ENCODE results near the gene EXOC8.

DNA sequence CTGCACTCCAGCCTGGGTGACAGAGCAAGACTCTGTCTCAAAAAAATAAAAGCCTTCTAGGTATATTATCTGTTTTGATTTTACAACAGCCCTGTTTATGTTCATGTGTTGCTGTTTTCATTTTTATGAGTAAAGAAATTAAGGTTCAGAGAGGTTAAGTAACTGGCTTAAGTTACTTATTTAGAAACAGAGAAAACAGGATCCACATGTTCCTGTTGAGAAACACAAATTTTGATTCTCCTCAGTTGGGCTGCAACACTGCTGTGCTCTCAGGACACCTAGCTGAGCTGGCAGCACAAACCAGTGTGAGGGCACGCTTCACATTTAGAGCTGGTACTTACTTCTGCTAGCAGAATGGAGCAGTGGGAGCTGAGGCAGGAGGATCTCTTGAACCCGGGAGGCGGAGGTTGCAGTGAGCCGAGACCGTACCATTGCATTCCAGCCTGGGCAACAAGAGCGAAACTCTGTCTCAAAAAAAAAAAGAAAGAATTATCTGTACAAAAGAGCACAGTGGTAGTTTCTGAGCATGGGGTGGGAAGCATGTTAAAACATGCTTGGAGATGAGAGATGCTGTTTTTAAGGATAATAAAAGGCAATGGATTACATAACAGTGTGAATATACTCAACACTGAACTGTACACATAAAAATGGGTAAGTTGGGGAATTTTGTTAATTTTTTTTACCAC lies 2.8 kb upstream of the EXOC8 start:
- TF ChIP-seq, protein P1, sequence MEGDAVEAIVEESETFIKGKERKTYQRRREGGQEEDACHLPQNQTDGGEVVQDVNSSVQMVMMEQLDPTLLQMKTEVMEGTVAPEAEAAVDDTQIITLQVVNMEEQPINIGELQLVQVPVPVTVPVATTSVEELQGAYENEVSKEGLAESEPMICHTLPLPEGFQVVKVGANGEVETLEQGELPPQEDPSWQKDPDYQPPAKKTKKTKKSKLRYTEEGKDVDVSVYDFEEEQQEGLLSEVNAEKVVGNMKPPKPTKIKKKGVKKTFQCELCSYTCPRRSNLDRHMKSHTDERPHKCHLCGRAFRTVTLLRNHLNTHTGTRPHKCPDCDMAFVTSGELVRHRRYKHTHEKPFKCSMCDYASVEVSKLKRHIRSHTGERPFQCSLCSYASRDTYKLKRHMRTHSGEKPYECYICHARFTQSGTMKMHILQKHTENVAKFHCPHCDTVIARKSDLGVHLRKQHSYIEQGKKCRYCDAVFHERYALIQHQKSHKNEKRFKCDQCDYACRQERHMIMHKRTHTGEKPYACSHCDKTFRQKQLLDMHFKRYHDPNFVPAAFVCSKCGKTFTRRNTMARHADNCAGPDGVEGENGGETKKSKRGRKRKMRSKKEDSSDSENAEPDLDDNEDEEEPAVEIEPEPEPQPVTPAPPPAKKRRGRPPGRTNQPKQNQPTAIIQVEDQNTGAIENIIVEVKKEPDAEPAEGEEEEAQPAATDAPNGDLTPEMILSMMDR (IDR thresholded peaks at IDR 0.05; ENCODE audit: low read depth, low read length), result no peak
- TF ChIP-seq EZH2phosphoT487 (IDR thresholded peaks at IDR 0.05; ENCODE audit: low read depth), result no peak

Data from OCI-LY3 (cell line).